ENCODE data around the gene DIRAS2.

Gene DIRAS2

DNA sequence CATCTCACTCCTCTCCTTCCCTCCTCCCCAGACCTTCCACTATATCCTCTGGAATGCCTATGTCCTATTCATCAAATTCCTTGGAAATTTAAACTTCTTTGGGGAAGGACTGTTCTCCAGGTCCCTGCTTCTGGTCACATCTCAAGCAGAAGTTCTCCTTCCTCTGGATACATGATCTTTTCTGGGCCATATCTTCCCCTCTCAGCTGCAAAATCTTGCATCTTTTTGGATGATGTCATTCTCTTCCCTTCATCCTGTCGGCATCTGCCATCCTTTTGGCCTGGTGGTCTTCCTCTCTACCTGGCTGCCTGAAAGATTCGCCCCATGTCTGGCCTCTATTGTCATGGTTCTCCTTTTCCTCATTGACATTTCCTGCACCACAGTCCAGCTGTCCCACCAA is 5.2 kb upstream of the DIRAS2 start (continued):
- TF ChIP-seq, protein P1, sequence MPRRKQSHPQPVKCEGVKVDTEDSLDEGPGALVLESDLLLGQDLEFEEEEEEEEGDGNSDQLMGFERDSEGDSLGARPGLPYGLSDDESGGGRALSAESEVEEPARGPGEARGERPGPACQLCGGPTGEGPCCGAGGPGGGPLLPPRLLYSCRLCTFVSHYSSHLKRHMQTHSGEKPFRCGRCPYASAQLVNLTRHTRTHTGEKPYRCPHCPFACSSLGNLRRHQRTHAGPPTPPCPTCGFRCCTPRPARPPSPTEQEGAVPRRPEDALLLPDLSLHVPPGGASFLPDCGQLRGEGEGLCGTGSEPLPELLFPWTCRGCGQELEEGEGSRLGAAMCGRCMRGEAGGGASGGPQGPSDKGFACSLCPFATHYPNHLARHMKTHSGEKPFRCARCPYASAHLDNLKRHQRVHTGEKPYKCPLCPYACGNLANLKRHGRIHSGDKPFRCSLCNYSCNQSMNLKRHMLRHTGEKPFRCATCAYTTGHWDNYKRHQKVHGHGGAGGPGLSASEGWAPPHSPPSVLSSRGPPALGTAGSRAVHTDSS (tag by site-specific recombination; IDR thresholded peaks at IDR 0.05): no peak
- no peak for TF ChIP-seq KLF9 (tag by site-specific recombination; IDR thresholded peaks at IDR 0.05; ENCODE audit: low read depth)
- TF ChIP-seq ZNF654 (tag by site-specific recombination; IDR thresholded peaks at IDR 0.05; ENCODE audit: low read depth): no peak
- TF ChIP-seq SP7 (tag by site-specific recombination; IDR thresholded peaks at IDR 0.05): no peak

GRCh38 chr9:90645721-90646120 is 3.1 kb upstream of the DIRAS2 start:
- POLR2A ChIA-PET: no interaction called here
- CTCF ChIA-PET: interaction anchor here (0.6 to 1.1 kb wide), 4 partner anchors 11 to 1063 kb away, joined by 3 to 4 read pairs (median 3); no protein-coding TSS in a partner anchor
- H3K9me3 ChIP-seq (ENCODE audit: control insufficient read depth, insufficient read depth, low read depth, low read length): no peaks in the 10 kb centered on the region
- H3K36me3 ChIP-seq (ENCODE audit: control insufficient read depth in 2 of 2, insufficient read depth in 1 of 2, low read length in 2 of 2): no peaks in the 10 kb centered on the region
- TF ChIP-seq HOXA7 (CRISPR knock-in tag; IDR thresholded peaks at IDR 0.05; ENCODE audit: borderline replicate concordance) (no peak), ZNF777 (tag by site-specific recombination; IDR thresholded peaks at IDR 0.05; ENCODE audit: borderline replicate concordance) (no peak), ZNF426 (tag by site-specific recombination; IDR thresholded peaks at IDR 0.05) (no peak), ZNF133 (tag by site-specific recombination; IDR thresholded peaks at IDR 0.05) (no peak), PRDM1 (tag by site-specific recombination; IDR thresholded peaks at IDR 0.05) (no peak), ZNF121 (tag by site-specific recombination; IDR thresholded peaks at IDR 0.05) (no peak), ZBTB17 (tag by site-specific recombination; IDR thresholded peaks at IDR 0.05) (no peak), ZNF274 (IDR thresholded peaks at IDR 0.05; ENCODE audit: low read length) (no peak), ZNF274 (tag by site-specific recombination; IDR thresholded peaks at IDR 0.05; ENCODE audit: borderline replicate concordance) (no peak), ZNF2 (tag by site-specific recombination; IDR thresholded peaks at IDR 0.05) (no peak), ZNF311 (tag by site-specific recombination; IDR thresholded peaks at IDR 0.05; ENCODE audit: borderline replicate concordance) (no peak), SP3 (tag by site-specific recombination; IDR thresholded peaks at IDR 0.05) (no peak), ZNF157 (tag by site-specific recombination; IDR thresholded peaks at IDR 0.05) (no peak), FEZF1 (tag by site-specific recombination; IDR thresholded peaks at IDR 0.05) (no peak), ZNF416 (tag by site-specific recombination; IDR thresholded peaks at IDR 0.05) (no peak)
- TF ChIP-seq, protein P2, sequence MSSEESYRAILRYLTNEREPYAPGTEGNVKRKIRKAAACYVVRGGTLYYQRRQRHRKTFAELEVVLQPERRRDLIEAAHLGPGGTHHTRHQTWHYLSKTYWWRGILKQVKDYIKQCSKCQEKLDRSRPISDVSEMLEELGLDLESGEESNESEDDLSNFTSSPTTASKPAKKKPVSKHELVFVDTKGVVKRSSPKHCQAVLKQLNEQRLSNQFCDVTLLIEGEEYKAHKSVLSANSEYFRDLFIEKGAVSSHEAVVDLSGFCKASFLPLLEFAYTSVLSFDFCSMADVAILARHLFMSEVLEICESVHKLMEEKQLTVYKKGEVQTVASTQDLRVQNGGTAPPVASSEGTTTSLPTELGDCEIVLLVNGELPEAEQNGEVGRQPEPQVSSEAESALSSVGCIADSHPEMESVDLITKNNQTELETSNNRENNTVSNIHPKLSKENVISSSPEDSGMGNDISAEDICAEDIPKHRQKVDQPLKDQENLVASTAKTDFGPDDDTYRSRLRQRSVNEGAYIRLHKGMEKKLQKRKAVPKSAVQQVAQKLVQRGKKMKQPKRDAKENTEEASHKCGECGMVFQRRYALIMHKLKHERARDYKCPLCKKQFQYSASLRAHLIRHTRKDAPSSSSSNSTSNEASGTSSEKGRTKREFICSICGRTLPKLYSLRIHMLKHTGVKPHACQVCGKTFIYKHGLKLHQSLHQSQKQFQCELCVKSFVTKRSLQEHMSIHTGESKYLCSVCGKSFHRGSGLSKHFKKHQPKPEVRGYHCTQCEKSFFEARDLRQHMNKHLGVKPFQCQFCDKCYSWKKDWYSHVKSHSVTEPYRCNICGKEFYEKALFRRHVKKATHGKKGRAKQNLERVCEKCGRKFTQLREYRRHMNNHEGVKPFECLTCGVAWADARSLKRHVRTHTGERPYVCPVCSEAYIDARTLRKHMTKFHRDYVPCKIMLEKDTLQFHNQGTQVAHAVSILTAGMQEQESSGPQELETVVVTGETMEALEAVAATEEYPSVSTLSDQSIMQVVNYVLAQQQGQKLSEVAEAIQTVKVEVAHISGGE (tag by site-specific recombination; conservative IDR thresholded peaks at IDR 0.05; ENCODE audit: low read depth): no peak
- H3K27ac ChIP-seq (ENCODE audit: extremely low read depth, low read depth, low read length): no peak overlapping the region
- no peak overlapping the region for H3K4me3 ChIP-seq (ENCODE audit: low read depth, low read length)
- H3K4me1 ChIP-seq (ENCODE audit: control insufficient read depth, insufficient read depth, low read length): no peaks in the 10 kb centered on the region

GRCh38 chr9:90641884-90642487 is 638 bp downstream of the DIRAS2 start:
- Histone ChIP-seq H3K9me3 (ENCODE audit: control insufficient read depth, insufficient read depth, low read depth, low read length) (no peaks in the 10 kb centered on the region), H3K36me3 (ENCODE audit: control insufficient read depth in 2 of 2, insufficient read depth in 1 of 2, low read length in 2 of 2) (no peaks in the 10 kb centered on the region), H3K27ac (ENCODE audit: extremely low read depth, low read depth, low read length) (no peak overlapping the region), H3K4me1 (ENCODE audit: control insufficient read depth, insufficient read depth, low read length) (no peaks in the 10 kb centered on the region), H3K4me3 (ENCODE audit: low read depth, low read length) (no peak overlapping the region)
- POLR2A ChIA-PET: no interaction called here
- CTCF ChIA-PET: interaction anchor here (0.6 to 1.2 kb wide), 4 partner anchors 20 to 343 kb away, joined by 3 read pairs; no protein-coding TSS in a partner anchor
- TF ChIP-seq ZNF701 (tag by site-specific recombination; IDR thresholded peaks at IDR 0.05): no peak
- TF ChIP-seq ZBTB21 (tag by site-specific recombination; IDR thresholded peaks at IDR 0.05): no peak
- no peak for TF ChIP-seq ZNF449 (tag by site-specific recombination; IDR thresholded peaks at IDR 0.05)
- TF ChIP-seq TCF7L2 (IDR thresholded peaks at IDR 0.05; ENCODE audit: borderline replicate concordance, low read depth, low read length): no peak
- TF ChIP-seq ZBTB44 (tag by site-specific recombination; IDR thresholded peaks at IDR 0.05): no peak
- TF ChIP-seq ZNF132 (tag by site-specific recombination; IDR thresholded peaks at IDR 0.05; ENCODE audit: borderline replicate concordance): no peak
- TF ChIP-seq ZNF785 (tag by site-specific recombination; IDR thresholded peaks at IDR 0.05): no peak
- no peak for TF ChIP-seq ZNF140 (tag by site-specific recombination; IDR thresholded peaks at IDR 0.05)

Measured in HEK293 (cell line).